GM12891 (cell line): ENCODE data around the gene NAALADL2.
"Not testable (repeated sequence)": the region's sequence is repeated elsewhere in the genome, so short reads cannot be mapped to it uniquely, and the experiment has no call there.

Experiments used
- DNase-seq: peaks from one replicate; pipeline ENCODE4 v3.0.0; 2011; ENCODE audit warnings: low spot score; ENCODE audit not compliant: insufficient read length
- FAIRE-seq: peaks from 2 replicates; lab custom pipeline; 2011; peaks lifted over from hg19 to GRCh38; lab: Jason Lieb, UNC
- PAX5 ChIP-seq: IDR thresholded peaks from 2 replicates; pipeline ENCODE4 v1.6.1; 2011; ENCODE audit warnings: low read length, moderate library complexity, mild to moderate bottlenecking; ENCODE audit not compliant: insufficient read depth, severe bottlenecking
- POLR2A ChIP-seq: IDR thresholded peaks from 2 replicates; pipeline ENCODE4 v1.6.1; 2011; ENCODE audit warnings: low read depth, low read length, control low read depth
- POLR2AphosphoS5 ChIP-seq: IDR thresholded peaks from 2 replicates; pipeline ENCODE4 v1.6.1; 2011; ENCODE audit warnings: low read depth, low read length, control low read depth
- POU2F2 ChIP-seq: IDR thresholded peaks from 2 replicates; pipeline ENCODE4 v1.6.1; 2011; ENCODE audit warnings: low read depth, mild to moderate bottlenecking, control low read depth, low read length, moderate library complexity
- SPI1 ChIP-seq: IDR thresholded peaks from 2 replicates; pipeline ENCODE4 v1.6.1; 2011; ENCODE audit warnings: low read depth, low read length, control low read depth
- TAF1 ChIP-seq: IDR thresholded peaks from 2 replicates; pipeline ENCODE4 v1.6.1; 2011; ENCODE audit warnings: low read depth, low read length, control low read depth

NAALADL2 gene

DNA sequence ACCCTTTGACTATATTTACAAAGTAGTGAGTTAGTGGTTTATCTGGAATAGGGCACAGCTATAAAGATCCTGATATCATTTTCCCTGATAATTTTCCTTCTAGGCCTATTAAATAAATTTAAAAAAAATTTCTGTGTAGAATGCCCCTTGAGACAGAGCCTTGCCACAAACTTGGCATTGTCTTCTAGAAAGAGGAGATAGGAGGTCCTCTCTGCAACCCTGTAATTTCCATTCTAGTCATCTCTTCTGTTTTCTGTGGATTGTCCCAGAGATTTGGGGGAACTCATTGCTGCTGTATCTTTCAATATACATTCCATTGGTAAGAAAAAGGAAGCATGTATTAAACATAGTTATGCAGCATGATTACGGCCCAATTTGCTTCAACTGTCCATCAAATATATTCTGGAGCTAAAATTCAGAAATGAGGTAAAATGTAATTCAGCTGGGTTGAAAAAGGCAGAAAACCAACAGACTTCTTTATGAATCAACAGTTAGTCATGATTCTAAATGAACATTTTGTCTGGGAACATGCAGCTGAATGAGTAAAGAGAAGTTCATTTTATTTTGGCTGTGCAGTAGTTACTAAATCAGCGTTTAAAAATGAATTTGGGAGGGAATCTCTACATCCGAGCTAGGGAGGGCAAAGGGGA is 401.1 kb downstream of the NAALADL2 start:
- TF ChIP-seq POU2F2 (no peak), SPI1 (no peak), TAF1 (no peak), POLR2AphosphoS5 (no peak), PAX5 (no peak), POLR2A (no peak)
- DNase-seq (no peak), FAIRE-seq (no peak)

- DNase-seq = no peak
These were observed 407.3 kb downstream of the NAALADL2 start for GRCh38 chr3:175266478-175266877.

DNA sequence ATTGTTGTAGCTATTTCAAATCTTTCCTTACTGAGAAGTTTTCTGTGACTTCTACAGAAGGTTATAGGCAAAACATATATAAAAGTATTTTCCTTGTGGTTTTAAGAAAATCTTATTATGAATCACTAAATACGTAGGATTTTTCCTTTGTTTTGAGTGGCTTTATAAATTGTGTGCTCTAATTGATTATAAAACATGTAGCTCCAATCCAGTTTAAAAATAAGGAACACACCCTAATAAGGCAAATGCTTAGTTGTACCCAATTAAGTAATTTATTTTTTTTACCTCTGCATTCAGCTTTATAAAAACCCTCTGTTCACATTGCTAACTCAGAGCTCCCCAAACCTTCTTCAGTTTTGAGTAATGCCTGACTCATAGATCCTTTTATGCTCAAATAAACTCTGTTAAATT is 408.0 kb downstream of the NAALADL2 start:
- FAIRE-seq = no peak
- no peak for TF ChIP-seq TAF1
- DNase-seq = no peak

More at GRCh38 chr3:175266478-175266877, 407.3 kb downstream of the NAALADL2 start:
- no peak for FAIRE-seq
- no peak for TF ChIP-seq TAF1
- no peak for TF ChIP-seq POLR2A
- TF ChIP-seq SPI1 = no peak
- no peak for TF ChIP-seq PAX5
- no peak for TF ChIP-seq POLR2AphosphoS5
- no peak for TF ChIP-seq POU2F2

- TF ChIP-seq SPI1 (no peak), TAF1 (no peak), POU2F2 (no peak)
- FAIRE-seq = no peak
- no peak for DNase-seq
These were observed 408.4 kb downstream of the NAALADL2 start for GRCh38 chr3:175267561-175267960.

DNA sequence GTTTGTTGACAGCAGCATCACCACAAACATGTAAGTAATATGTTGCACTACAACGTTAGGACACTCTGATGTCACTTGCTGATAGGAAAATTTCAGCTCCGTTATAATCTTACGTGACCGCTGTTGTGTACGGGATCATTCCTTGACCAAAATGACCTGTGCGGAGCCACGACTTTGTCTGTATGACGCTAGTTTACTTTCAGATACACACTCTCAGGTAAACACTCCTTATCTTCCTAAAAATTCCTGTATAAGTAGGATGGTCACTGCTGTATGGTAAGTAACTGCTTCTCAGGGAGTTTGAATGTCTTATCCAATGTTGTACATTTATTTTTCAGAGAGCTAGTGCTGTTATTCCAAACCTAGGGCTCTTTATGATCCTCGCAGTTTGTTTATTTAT is 410.3 kb downstream of the NAALADL2 start:
- peak; percentile 58 for FAIRE-seq
- TF ChIP-seq POU2F2 = no peak
- TF ChIP-seq TAF1 = no peak
- no peak for TF ChIP-seq SPI1
- TF ChIP-seq POLR2AphosphoS5 = peak; percentile 34; the same call in 1 of the 2 replicates
- TF ChIP-seq PAX5 = no peak
- TF ChIP-seq POLR2A = peak; percentile 10
- no peak for DNase-seq

- TF ChIP-seq POLR2A (no peak), POU2F2 (no peak), POLR2AphosphoS5 (no peak), PAX5 (no peak), TAF1 (no peak), SPI1 (0 out of 2 replicates have a peak, but pooled peaks have one; percentile 3)
- DNase-seq (no peak), FAIRE-seq (peak; percentile 57)
These were observed 411.2 kb downstream of the NAALADL2 start for GRCh38 chr3:175270198-175270837.

GRCh38 chr3:175270866-175271265 is 411.7 kb downstream of the NAALADL2 start:
- DNase-seq = no peak
- FAIRE-seq = no peak
- TF ChIP-seq SPI1 = no peak
- TF ChIP-seq POU2F2 = no peak
- no peak for TF ChIP-seq POLR2AphosphoS5
- no peak for TF ChIP-seq POLR2A
- TF ChIP-seq TAF1 = no peak
- TF ChIP-seq PAX5 = no peak

DNA sequence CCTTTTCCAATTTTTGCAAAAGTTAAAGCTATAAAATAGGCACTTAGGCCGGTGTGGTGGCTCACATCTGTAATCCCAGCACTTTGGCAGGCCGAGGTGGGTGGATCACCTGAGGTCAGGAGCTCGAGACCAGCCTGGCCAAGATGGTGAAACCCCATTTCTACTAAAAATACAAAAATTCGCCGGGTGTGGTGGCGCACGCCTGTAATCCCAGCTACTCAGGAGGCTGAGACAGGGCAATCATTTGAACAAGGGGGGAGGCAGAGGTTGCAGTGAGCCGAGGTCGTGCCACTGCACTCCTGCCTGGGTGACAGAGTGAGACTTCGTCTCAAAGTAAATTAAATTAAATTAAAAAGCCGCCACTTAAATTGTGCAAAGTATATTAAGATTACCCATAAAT is 412.3 kb downstream of the NAALADL2 start:
- FAIRE-seq, DNase-seq: not testable (repeated sequence)

- TF ChIP-seq TAF1 (no peak), POLR2AphosphoS5 (no peak), SPI1 (no peak), POLR2A (no peak), POU2F2 (no peak), PAX5 (no peak)
- FAIRE-seq = no peak
- no peak for DNase-seq
These were observed 413.3 kb downstream of the NAALADL2 start for GRCh38 chr3:175272392-175272791.

DNA sequence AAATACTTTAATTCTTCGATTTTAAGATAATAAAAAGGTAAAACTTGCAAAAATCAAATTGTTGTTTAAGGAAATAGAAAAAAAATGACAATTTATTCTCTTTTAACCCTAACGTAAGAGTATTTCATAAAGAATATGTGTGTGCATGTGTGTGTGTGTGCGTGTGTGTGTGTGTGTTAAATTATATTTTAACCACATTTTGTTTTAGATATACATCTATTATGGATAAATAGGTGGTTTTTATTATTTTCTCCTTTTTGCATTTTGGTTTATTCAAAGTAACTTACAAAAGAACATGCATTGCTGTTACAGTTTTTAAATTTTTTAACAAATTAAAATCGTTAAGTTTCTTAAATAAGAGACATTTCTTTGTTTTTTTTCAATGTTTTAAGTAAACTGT is 414.4 kb downstream of the NAALADL2 start:
- FAIRE-seq = no peak
- DNase-seq = no peak
- no peak for TF ChIP-seq POLR2A
- no peak for TF ChIP-seq TAF1
- TF ChIP-seq POU2F2 = no peak
- TF ChIP-seq SPI1 = no peak
- TF ChIP-seq POLR2AphosphoS5 = no peak
- no peak for TF ChIP-seq PAX5

DNA sequence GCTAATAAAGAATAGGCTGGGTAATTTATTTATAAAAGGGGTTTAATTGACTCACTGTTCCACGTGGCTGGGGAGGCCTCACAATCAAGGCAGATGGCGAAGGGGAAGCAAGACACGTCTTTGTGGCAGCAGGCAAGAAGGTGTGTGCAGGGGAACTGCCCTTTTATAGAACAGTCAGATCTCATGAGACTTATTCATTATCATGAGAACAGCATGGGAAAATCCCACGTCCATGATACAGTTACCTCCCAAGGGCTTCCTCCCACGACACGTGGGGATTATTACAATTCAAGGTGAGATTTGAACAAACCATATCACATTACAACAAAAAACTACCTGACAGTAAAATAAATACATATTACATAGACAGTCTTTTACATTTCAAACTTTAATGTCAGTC is 414.9 kb downstream of the NAALADL2 start:
- FAIRE-seq (peak; percentile 94), DNase-seq (no peak)
- TF ChIP-seq SPI1 (peak; percentile 58), TAF1 (peak; percentile 95; the same call in 1 of the 2 replicates), POU2F2 (peak; percentile 85; the same call in 1 of the 2 replicates), POLR2A (peak; percentile 99), POLR2AphosphoS5 (peak; percentile 99), PAX5 (no peak)
